Measurements from ENCODE around the gene NNMT.

DNA sequence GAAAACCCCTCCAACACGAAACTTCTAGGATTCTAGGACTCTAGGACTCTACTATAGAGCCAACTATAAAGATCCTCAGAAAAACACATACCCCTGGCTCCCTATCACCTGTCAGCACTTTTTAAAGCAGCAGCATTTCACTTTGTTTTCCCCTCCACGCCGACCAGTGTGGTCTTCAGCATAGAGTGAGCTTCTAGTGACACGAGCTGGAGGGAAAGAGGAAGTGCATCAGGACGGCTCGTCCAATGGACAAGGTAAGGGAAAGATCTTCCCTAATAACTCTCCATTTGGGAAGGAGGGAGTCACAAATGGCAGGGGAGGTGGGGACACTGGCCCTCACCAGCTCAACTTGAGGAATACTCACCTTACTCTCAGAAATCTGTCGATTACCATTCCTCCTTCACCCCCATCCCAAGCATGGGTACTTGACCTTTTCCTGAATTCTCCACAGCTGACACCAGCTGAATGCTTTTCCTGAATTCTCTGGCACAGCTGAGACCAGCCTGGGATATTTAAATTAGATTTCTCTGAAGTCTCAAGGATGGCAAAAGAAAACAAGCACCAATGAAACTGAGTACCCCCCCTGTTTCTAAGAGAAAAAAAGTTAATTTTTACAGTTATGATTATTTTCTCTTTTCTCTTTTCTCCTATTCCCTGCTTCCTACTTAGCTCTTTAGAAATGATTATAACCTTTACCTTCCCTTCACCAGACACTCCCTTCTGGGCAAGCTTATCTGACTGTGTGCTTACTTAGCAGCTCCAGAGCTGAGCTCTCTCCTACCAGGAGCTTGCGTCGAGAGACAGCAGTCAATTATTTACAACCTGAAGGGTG is 33.3 kb upstream of the NNMT start:
- TF ChIP-seq, protein P1, sequence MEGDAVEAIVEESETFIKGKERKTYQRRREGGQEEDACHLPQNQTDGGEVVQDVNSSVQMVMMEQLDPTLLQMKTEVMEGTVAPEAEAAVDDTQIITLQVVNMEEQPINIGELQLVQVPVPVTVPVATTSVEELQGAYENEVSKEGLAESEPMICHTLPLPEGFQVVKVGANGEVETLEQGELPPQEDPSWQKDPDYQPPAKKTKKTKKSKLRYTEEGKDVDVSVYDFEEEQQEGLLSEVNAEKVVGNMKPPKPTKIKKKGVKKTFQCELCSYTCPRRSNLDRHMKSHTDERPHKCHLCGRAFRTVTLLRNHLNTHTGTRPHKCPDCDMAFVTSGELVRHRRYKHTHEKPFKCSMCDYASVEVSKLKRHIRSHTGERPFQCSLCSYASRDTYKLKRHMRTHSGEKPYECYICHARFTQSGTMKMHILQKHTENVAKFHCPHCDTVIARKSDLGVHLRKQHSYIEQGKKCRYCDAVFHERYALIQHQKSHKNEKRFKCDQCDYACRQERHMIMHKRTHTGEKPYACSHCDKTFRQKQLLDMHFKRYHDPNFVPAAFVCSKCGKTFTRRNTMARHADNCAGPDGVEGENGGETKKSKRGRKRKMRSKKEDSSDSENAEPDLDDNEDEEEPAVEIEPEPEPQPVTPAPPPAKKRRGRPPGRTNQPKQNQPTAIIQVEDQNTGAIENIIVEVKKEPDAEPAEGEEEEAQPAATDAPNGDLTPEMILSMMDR (conservative IDR thresholded peaks at IDR 0.05) = peak; percentile 58
- TF ChIP-seq EZH2 (IDR thresholded peaks at IDR 0.05; ENCODE audit: low read depth) = no peak

Measured in PC-9 (cell line).